22Rv1 (cell line): ENCODE results near the gene EXD3.

Experiments used
- CTCF ChIP-seq: fragments of 450-650 bp; IDR thresholded peaks from 2 replicates; pipeline ENCODE4 v1.5.1; 2017; ENCODE audit warnings: mild to moderate bottlenecking
- ZFX ChIP-seq: fragments of 450-650 bp; IDR thresholded peaks from 2 replicates; pipeline ENCODE4 v1.6.1; 2017; ENCODE audit warnings: antibody characterized with exemption, borderline replicate concordance

DNA sequence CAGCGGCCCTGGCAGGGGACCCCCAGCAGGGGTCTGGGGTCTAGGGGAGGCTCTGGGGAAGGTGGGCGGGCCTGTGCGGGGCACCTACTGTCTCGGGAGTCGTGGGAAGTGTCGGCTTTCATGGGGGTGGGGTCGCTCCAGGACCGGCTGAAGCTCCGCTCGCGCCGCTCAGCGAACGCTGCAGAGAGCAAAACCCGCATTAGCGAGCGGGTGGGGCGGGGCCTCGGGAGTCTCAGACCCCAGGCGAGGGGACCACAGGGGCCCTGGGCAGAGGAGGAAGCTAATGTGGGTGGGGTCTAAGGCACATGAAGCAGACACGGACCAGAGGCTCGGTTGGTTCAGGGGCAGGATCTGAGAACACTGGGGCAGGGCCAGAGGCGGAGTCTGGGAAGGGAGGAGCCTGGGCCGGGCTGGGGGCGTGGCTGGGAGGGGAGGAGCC, 30.7 kb upstream of the EXD3 start:
- TF ChIP-seq CTCF (no peak), ZFX (no peak)
